Activated T-helper 1 cell treated with Interleukin-2 at 50 U/mL for 16 hours (primary cell): Measurements from ENCODE around the gene MINAR2.

Experiments used
- DNase-seq: peaks from one replicate; pipeline ENCODE4 v3.0.0-alpha.2; 2020; ENCODE audit warnings: low read depth

MINAR2 gene, protein sequence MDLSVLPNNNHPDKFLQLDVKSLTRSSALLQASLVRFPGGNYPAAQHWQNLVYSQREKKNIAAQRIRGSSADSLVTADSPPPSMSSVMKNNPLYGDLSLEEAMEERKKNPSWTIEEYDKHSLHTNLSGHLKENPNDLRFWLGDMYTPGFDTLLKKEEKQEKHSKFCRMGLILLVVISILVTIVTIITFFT

DNA sequence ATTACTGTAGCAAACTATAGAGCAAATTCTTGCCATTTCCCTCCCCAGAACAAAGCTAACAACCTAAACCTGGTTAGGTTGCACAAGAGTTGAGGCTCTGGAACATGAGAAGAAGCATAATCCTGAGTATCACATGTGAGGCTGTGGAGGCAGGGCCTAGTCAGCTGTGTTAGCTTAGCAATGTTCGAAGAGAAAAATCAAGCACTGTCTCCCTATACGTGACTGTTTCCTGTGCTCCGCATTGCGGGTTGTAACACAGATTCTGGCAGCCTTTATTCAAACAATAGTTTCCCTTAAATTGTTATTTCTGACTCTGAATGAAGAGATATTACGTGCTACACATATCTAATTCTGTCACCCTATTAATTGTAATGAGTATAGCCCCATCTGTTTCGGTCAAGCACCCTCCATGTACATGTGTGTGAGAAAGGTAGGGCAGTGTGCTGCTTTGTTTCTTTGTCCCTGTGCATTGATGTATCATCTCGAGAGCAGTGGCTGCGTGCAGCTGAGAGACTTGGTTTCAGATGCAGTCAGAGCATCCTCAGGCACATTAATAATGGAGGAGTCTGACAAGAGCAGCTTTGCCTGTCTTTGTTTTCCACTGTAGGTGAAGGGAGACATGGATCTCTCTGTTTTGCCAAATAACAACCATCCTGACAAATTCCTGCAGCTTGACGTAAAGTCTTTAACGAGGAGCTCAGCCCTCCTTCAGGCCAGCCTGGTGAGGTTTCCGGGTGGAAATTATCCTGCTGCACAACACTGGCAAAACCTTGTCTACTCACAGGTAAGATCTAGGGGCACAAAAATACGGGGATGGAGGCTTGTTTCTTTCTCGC lies at the start of gene MINAR2:
Gene MINAR2, plus strand, starts transcription at position 523 of the 836 bp plus-strand sequence. Its CDS starts 97 bp downstream, at position 620.
- DNase-seq = no peak

DNA sequence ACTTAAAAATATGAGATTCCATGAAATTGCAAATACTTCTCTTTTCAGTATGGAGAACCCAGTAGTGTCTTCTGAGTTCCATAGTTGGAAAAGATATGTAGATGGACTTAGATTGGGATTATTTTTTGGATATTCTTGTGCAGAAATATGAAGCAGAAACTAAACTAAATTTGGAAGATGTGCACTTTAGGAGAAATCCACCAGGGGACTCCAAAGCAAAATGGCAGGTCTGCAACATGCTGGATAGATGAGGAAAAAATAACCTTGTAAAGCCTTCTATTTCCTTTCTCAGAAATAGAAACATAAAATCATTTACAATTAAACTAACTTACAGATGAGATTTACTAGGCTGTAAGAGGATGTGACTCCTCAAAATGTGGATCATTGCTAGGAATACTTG lies 49.2 kb upstream of the MINAR2 start:
- DNase-seq = no peak

DNA sequence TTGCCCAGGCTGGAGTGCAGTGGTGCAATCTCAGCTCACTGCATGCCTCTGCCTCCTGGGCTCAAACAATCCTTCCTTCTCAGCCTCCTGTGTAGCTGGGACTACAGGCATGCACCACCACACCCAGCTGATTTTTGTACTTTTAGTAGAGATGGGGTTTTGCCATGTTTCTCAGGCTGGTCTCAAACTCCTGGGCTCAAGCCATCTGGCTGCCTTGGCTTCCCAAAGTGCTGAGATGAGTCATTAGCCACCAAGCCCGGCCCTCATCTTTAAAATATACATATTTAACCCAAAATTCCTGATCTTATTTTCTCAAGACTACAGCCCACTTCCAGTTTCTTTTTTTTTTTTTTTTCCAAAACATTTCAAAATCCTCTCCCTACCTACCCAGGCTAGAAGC lies 31.7 kb upstream of the MINAR2 start:
- DNase-seq = no peak

- no peak for DNase-seq
These were observed 31.2 kb upstream of the MINAR2 start for GRCh38 chr5:129716651-129717050.

- DNase-seq = no peak
These were observed 30.1 kb upstream of the MINAR2 start for GRCh38 chr5:129717751-129718310.

DNA sequence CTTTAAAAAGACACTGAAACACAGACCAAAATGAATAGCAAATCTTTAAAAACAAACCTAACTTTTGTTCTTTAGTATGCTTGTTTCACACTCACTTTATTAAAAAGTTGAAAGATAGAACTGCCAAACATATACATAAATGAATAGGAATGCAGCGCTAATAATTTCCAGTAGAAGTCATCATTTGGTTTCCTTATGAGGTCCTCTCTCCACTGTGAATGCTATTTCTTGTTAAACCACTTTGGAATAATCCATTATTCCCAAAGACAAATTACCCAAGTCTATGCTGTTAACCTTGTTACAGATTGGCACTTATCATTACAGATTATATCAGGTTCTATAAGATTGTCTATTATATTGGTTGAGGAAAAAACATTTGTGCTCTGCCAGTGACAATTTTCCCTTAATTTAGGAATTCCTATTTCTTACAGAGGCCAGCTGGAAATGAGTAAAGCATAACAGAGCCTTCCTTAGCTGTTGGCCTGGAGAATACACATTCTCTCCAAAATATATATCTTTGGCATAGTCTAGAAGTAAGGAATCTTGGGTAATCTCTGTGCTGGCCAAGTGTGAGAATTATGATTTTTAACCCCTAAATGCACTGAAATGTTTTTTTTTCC lies 29.3 kb upstream of the MINAR2 start:
- no peak for DNase-seq

GRCh38 chr5:129724222-129724621 lies 23.7 kb upstream of the MINAR2 start:
- no peak for DNase-seq

DNA sequence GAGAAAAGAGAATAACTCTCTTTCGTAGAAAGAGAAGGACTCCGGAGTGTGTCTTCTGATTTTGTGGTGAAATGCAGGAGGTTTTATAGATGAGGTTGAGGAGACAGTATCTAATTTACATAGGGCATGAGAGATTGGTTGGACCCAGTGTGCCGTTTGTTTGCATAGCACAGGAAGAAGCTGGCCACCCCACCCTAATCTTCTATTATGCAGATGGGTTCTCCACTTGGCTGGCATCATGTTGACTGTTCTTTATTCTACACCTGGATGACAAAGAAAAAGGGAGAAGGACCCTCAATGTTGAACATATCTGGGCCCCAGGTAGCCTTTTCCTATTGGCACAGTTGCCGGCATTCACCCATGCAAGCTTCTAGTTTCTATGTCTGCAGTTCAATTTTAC lies 23.2 kb upstream of the MINAR2 start:
- DNase-seq = no peak

DNA sequence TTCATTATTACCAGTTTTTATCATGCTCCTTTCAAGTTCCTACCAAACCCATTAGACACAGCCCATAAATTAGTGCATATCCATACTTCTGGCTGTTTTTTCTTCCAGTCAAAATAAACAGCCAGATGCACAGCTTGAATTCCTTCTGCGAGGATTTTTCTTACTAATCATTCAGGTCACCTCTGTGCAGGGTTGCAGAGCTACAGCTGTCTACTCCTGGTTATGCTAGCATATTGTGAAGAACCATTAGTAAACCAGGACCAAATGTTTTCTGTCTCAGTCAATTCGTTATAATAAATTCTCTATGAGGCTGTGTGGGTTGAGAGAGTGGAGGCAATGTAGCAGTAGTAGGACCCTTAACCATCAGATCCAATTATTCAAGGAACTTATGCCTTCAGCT lies 8.1 kb upstream of the MINAR2 start:
- no peak for DNase-seq

GRCh38 chr5:129743541-129744187 lies 4.2 kb upstream of the MINAR2 start:
- no peak for DNase-seq

- DNase-seq = no peak
These were observed 1.9 kb upstream of the MINAR2 start for GRCh38 chr5:129745997-129746396.

- DNase-seq = no peak
These were observed 1.0 kb upstream of the MINAR2 start for GRCh38 chr5:129746876-129747275.

DNA sequence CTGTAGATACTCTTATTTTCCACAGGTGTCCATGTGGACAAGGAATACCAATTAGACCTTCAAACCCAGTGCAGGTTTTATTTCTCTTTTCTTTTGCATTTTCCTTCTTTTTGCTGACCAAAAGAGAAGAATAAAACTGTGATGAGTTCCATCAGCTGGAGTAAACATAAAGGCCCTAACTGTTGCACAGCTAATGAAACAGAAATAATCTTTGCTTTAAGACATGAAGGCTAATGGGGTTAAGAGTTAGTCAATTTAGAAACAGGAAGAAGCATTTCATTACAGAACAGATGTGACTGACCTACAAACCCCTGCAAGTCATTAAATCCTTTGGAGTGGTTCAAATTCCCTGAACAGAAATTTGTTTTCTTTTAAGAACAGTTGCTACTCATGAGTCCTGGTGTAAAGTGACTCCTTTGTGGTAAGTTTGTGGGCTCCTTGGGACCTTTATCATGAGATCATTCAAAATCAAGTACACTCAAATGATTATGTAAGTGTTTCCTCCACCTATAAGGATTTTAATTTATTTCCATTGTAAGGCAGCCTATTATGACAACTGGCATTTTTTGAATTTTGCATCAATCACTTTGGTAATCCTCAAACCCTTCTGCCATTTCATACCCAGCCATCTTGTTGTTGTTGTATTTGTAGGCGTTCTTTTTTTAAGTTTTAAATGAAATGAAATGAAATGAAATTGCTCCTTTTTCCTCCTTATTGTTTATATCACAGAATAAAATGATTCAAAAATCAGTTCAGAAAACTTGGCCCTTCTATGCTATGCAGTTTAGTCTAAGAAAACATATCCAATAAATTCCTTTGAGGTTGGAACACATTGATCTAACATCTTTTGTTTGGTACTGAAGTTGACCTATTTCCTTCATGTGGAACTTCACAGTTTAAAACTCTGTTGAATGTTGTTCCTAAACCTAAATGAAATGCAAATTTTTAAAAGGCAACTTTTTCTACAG lies 1.3 kb downstream of the MINAR2 start:
- no peak for DNase-seq

GRCh38 chr5:129760636-129761325 lies 12.9 kb downstream of the MINAR2 start:
- no peak for DNase-seq

DNA sequence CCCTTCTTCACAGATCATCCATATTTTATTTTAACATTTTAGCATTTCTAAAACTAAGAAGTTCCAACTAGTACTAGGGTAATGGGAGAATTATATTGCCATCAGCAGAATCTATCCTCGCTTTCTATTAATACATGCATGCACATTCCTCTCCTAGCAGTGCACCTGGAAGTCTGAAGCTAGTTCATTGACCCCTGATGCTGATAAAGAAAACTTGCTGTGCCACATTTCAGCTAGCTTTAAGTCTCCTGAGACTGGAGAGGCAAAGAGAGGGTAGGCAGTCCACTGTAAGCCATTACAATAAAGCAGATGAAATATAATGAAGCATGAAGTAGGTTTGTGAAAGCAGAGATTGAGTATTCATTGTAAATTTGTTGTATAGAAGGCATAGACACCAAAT lies 15.8 kb downstream of the MINAR2 start:
- no peak for DNase-seq

GRCh38 chr5:129766798-129767197 lies 18.9 kb downstream of the MINAR2 start:
- DNase-seq = no peak

GRCh38 chr5:129767927-129768380 lies 20.1 kb downstream of the MINAR2 start:
- peak; percentile 8 for DNase-seq

DNA sequence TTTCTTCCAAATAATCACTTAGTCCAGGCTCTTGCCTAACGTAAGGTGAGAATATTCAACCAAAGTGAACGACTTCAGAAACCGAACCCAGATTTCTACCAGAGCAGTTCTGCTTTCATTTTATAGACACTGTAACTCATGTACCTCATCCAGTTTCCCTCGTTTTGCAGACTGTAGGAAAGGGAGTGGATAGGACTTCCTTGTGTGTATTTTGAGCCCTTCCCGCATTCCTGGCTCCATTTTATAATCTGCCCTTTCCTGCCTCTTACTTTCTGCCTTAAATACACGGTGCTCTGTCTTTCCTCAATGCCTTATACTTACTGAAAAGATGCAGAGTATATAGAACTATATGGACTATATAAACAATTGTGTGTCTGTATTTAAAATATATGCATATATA lies 20.8 kb downstream of the MINAR2 start:
- no peak for DNase-seq

DNA sequence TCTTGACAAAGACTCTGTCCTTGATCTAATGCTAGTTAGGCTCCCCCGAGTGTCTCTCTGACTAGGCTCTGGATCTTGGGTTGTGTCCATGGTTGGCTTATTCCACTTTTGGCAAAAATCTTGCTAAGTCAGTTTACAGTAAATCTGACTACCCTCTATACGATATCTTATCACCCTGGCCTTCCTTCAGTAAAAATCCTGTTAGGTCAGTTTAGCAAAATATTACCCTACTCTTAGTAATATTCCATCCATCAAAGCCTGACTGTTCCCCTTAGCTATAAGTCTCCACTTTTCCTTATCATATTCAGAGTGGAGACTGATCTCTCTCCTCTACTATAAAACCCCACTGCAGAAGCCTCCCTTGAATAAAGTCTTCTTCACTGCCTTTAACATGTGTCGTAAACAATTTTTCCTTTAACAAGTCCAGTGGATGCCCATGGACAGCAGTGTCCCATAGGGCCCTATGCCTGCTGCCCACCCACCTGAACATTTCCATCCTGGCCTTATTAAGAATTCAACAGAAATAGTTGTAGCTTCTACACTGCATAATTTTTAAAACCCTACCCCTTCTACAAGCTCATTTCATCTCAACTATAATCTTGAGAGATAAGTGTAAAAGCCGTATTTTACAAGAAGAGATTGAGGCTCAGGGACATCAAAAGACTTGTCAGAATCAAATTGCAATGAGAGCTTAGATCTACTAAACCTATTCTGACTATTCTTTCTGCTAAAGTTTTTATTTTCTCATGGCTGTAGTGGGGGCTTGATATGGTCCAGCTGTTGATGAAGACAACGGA lies 22.3 kb downstream of the MINAR2 start:
- DNase-seq = no peak
